HUES64 (cell line): Measurements from ENCODE around the gene PSMB4.

Experiments
- H3K27ac ChIP-seq: 2 replicates; pipeline ENCODE4 v1.7.0; 2013; ENCODE audit warnings: low read depth, low read length, inconsistent platforms
- H3K27me3 ChIP-seq: 2 replicates; pipeline ENCODE4 v1.6.1; 2013; ENCODE audit warnings: mild to moderate bottlenecking, low read length; ENCODE audit not compliant: insufficient read depth
- H3K36me3 ChIP-seq: 2 replicates; pipeline ENCODE4 v1.6.1; 2013; ENCODE audit warnings: mild to moderate bottlenecking, low read length; ENCODE audit not compliant: insufficient read depth
- H3K4me1 ChIP-seq: 2 replicates; pipeline ENCODE4 v1.6.1; 2013; ENCODE audit warnings: mild to moderate bottlenecking, low read length, moderate library complexity; ENCODE audit not compliant: insufficient read depth
- H3K4me3 ChIP-seq: 2 replicates; pipeline ENCODE4 v1.5.1; 2013; ENCODE audit warnings: mild to moderate bottlenecking, low read length, moderate library complexity
- H3K9ac ChIP-seq: 2 replicates; pipeline ENCODE4 v1.6.1; 2013; ENCODE audit warnings: mild to moderate bottlenecking, low read depth, low read length
- H3K9me3 ChIP-seq: 2 replicates; pipeline ENCODE4 v1.6.1; 2013; ENCODE audit warnings: low read depth, low read length; ENCODE audit not compliant: insufficient read depth
- WGBS: fragments of 150-250, 120-280 bp; methylation state at CpG from one replicate; pipeline ENCODE4 v1.1.7; 2013; ENCODE audit warnings: missing lambda C conversion rate; 5-methylcytosine and 5-hydroxymethylcytosine counted together

The PSMB4 gene

GRCh38 chr1:151447696-151448095, 48.3 kb downstream of the PSMB4 start:
- peaks cover 8% of the 10 kb centered on the region; the same call in 1 of the 2 replicates for H3K4me1 ChIP-seq
- no peaks in the 10 kb centered on the region for H3K27me3 ChIP-seq
- H3K27ac ChIP-seq, result no peak overlapping the region
- WGBS, result 95% methylated on average over 2 of the region's 2 CpGs
- no peaks in the 10 kb centered on the region for H3K9me3 ChIP-seq
- no peak overlapping the region for H3K4me3 ChIP-seq
- no peak overlapping the region for H3K9ac ChIP-seq
- peaks cover 4% of the 10 kb centered on the region; the same call in 1 of the 2 replicates for H3K36me3 ChIP-seq
